ENCODE measurements around the gene RANBP1. TPM values are rescaled to one million over a fixed set of nuclear protein-coding genes. Genes with fewer than 3 reads are reported as not detected.

RANBP1 gene
- total RNA-seq, 1 donor from 2014 or later, result 144 TPM

GRCh38 chr22:20125201-20126174, 9.6 kb downstream of the RANBP1 start:
- no peak for DNase-seq
- H3K27ac Mint-ChIP-seq (ENCODE audit: unreplicated experiment), result no peak overlapping the region
- H3K27me3 Mint-ChIP-seq (ENCODE audit: unreplicated experiment), result peaks cover 2% of the 10 kb centered on the region
- no peak for TF ChIP-seq CTCF (IDR thresholded peaks at IDR 0.05; ENCODE audit: partially characterized antibody, unreplicated experiment)
- H3K9me3 Mint-ChIP-seq (ENCODE audit: unreplicated experiment), result peaks cover 4% of the 10 kb centered on the region
- H3K4me1 Mint-ChIP-seq (ENCODE audit: low read depth, unreplicated experiment), result peaks cover 2% of the 10 kb centered on the region
- H3K4me3 Mint-ChIP-seq (ENCODE audit: unreplicated experiment), result peak overlapping the region; percentile 49
- H3K36me3 Mint-ChIP-seq (ENCODE audit: unreplicated experiment), result no peaks in the 10 kb centered on the region

GRCh38 chr22:20126284-20127029, 10.6 kb downstream of the RANBP1 start:
- no peak for TF ChIP-seq CTCF (IDR thresholded peaks at IDR 0.05; ENCODE audit: partially characterized antibody, unreplicated experiment)
- H3K4me3 Mint-ChIP-seq (ENCODE audit: unreplicated experiment), result peak overlapping the region; percentile 49
- no peak for DNase-seq
- no peaks in the 10 kb centered on the region for H3K36me3 Mint-ChIP-seq (ENCODE audit: unreplicated experiment)
- H3K27ac Mint-ChIP-seq (ENCODE audit: unreplicated experiment), result no peak overlapping the region
- peaks cover 2% of the 10 kb centered on the region for H3K4me1 Mint-ChIP-seq (ENCODE audit: low read depth, unreplicated experiment)
- peaks cover 4% of the 10 kb centered on the region for H3K9me3 Mint-ChIP-seq (ENCODE audit: unreplicated experiment)
- peaks cover 2% of the 10 kb centered on the region for H3K27me3 Mint-ChIP-seq (ENCODE audit: unreplicated experiment)

- Mint-ChIP-seq H3K4me3 (ENCODE audit: unreplicated experiment) (no peak overlapping the region), H3K27me3 (ENCODE audit: unreplicated experiment) (peaks cover 2% of the 10 kb centered on the region), H3K27ac (ENCODE audit: unreplicated experiment) (no peak overlapping the region), H3K4me1 (ENCODE audit: low read depth, unreplicated experiment) (peaks cover 2% of the 10 kb centered on the region), H3K36me3 (ENCODE audit: unreplicated experiment) (no peaks in the 10 kb centered on the region), H3K9me3 (ENCODE audit: unreplicated experiment) (peaks cover 4% of the 10 kb centered on the region)
- no peak for DNase-seq
- no peak for TF ChIP-seq CTCF (IDR thresholded peaks at IDR 0.05; ENCODE audit: partially characterized antibody, unreplicated experiment)
These were observed 11.5 kb downstream of the RANBP1 start for GRCh38 chr22:20127318-20127868.

- no peaks in the 10 kb centered on the region for H3K36me3 Mint-ChIP-seq (ENCODE audit: unreplicated experiment)
- DNase-seq, result no peak
These were observed 12.1 kb downstream of the RANBP1 start for GRCh38 chr22:20127869-20128618.

More at GRCh38 chr22:20127869-20128618, 12.1 kb downstream of the RANBP1 start:
- TF ChIP-seq CTCF (IDR thresholded peaks at IDR 0.05; ENCODE audit: partially characterized antibody, unreplicated experiment), result no peak
- H3K27me3 Mint-ChIP-seq (ENCODE audit: unreplicated experiment), result peaks cover 2% of the 10 kb centered on the region
- H3K4me1 Mint-ChIP-seq (ENCODE audit: low read depth, unreplicated experiment), result peaks cover 2% of the 10 kb centered on the region
- no peak overlapping the region for H3K4me3 Mint-ChIP-seq (ENCODE audit: unreplicated experiment)
- no peak overlapping the region for H3K27ac Mint-ChIP-seq (ENCODE audit: unreplicated experiment)
- peaks cover 4% of the 10 kb centered on the region for H3K9me3 Mint-ChIP-seq (ENCODE audit: unreplicated experiment)

Measured in glutamatergic neuron (in vitro differentiated cells).